ENCODE results near the gene DEAF1. TPM values are rescaled to one million over a fixed set of nuclear protein-coding genes. Genes with fewer than 3 reads are reported as not detected.
A peak's percentile ranks its signal among the peaks of the same experiment; 100 is the strongest.

Gene DEAF1
- total RNA-seq, 6 experiments from 2014 or later, result 11.3 to 17.9 (median 14.0) TPM

DNA sequence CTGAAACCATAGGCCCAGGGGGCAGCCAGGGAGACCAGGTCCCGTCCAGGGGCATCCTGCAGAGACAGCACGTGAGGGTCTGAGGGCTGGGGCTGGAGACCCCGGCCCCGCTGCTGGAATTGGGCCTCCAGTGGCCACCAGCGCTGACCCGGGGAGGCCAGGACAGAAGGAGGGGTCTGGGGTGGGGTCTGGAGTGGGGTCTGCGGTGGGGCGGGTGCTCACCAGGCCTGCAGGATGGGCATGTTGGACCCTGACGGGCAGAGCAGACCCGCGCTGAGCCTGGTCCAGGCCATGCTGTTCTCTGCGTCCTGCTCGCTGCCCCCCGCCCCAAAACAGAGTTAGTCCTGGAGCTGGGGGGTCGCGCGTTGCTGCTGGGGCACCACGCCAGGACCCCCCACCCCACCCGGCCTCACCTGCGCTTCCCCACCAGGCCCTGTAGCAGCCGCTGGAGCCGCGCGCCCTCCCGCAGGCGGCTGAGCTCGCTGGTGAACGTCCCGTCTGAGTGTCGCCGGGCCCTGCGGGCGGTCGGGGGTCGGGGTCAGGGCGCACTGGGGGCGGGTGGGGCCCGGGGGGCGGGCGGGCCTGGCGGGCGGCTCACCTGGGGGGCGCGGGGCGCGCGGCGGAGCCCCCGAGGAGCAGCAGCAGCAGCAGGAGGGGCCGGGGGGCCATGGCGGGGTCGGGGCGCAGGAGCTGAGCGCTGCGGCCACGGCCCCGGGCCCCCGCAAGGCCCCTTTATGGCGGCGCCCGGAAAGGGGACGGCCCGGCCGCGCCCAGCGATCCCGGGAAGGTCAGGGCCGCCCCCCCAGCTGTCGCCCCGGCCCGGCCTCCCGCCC is 68.3 kb downstream of the DEAF1 start, which contains the start of gene SCT:
SCT (minus strand) TSS at position 707 of the 833 bp plus-strand sequence; CDS start at position 669, 38 bp downstream.
- Histone ChIP-seq H3K36me3 (no peaks in the 10 kb centered on the region), H3K27ac (no peak within 1 kb of the TSS), H3K9me3 (no peaks in the 10 kb centered on the region), H3K4me1 (peaks cover 0 to 9% (median 0%) of the 10 kb centered on the region in 4 donors), H3K4me3 (no peak within 1 kb of the TSS), H3K27me3 (no peaks in the 10 kb centered on the region)
- ATAC-seq (no peak), DNase-seq (peak in 1 of 3 donors; percentile 19)
- TF ChIP-seq POLR2A (IDR thresholded peaks at IDR 0.05), result no peak
- TF ChIP-seq, protein P1, sequence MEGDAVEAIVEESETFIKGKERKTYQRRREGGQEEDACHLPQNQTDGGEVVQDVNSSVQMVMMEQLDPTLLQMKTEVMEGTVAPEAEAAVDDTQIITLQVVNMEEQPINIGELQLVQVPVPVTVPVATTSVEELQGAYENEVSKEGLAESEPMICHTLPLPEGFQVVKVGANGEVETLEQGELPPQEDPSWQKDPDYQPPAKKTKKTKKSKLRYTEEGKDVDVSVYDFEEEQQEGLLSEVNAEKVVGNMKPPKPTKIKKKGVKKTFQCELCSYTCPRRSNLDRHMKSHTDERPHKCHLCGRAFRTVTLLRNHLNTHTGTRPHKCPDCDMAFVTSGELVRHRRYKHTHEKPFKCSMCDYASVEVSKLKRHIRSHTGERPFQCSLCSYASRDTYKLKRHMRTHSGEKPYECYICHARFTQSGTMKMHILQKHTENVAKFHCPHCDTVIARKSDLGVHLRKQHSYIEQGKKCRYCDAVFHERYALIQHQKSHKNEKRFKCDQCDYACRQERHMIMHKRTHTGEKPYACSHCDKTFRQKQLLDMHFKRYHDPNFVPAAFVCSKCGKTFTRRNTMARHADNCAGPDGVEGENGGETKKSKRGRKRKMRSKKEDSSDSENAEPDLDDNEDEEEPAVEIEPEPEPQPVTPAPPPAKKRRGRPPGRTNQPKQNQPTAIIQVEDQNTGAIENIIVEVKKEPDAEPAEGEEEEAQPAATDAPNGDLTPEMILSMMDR (IDR thresholded peaks at IDR 0.05), result no peak
- WGBS (ENCODE audit: insufficient coverage, low coverage, low lambda C conversion rate, missing lambda C conversion rate), result no CpG with 5 or more reads among the region's 72 CpGs
- intact Hi-C loops (cut with DNase I), result no loop called here

DNA sequence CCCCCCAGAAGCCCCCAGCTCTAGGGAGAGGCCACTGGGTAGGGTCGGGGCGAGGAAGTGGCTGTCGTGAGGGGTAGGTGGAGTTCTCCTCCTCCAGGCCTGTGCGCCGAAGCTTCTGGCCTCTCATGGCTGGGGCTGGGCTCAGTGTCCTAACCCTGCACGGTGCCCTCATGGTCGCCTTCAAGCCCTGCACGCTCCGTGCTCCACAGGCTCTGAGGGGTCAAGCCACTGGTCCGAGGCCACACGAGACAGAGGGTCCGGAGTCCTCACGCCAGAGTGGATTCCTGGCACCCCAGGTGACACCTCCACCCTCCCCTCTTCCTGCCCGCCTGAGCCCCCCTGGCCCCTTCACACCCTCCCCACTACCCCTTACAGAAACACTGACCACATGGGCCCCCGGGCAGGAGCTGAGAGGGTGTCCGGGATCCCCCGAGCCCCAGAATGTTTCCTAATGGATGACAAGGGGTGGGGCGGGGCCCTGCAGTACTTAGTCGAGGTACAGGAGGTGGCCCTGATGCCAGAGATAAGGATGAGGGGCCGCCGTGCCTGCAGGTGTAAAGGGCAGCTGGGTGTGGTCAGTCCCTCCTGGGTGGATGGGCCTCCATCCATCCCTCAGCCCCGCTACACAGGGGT is 69.3 kb downstream of the DEAF1 start:
- Histone ChIP-seq H3K36me3 (no peaks in the 10 kb centered on the region), H3K4me1 (peaks cover 0 to 9% (median 0%) of the 10 kb centered on the region in 4 donors), H3K27ac (no peak overlapping the region), H3K27me3 (no peaks in the 10 kb centered on the region), H3K4me3 (no peak overlapping the region), H3K9me3 (no peaks in the 10 kb centered on the region)
- intact Hi-C loops (cut with DNase I), result no loop called here
- TF ChIP-seq, protein P1 (IDR thresholded peaks at IDR 0.05), result no peak
- no peak for TF ChIP-seq POLR2A (IDR thresholded peaks at IDR 0.05)
- WGBS (ENCODE audit: insufficient coverage, low coverage, low lambda C conversion rate, missing lambda C conversion rate), result 66% methylated on average over 6 of the region's 22 CpGs
- peak in 1 of 3 donors; percentile 46 for DNase-seq
- ATAC-seq, result peak in 1 of 4 donors; percentile 1

DNA sequence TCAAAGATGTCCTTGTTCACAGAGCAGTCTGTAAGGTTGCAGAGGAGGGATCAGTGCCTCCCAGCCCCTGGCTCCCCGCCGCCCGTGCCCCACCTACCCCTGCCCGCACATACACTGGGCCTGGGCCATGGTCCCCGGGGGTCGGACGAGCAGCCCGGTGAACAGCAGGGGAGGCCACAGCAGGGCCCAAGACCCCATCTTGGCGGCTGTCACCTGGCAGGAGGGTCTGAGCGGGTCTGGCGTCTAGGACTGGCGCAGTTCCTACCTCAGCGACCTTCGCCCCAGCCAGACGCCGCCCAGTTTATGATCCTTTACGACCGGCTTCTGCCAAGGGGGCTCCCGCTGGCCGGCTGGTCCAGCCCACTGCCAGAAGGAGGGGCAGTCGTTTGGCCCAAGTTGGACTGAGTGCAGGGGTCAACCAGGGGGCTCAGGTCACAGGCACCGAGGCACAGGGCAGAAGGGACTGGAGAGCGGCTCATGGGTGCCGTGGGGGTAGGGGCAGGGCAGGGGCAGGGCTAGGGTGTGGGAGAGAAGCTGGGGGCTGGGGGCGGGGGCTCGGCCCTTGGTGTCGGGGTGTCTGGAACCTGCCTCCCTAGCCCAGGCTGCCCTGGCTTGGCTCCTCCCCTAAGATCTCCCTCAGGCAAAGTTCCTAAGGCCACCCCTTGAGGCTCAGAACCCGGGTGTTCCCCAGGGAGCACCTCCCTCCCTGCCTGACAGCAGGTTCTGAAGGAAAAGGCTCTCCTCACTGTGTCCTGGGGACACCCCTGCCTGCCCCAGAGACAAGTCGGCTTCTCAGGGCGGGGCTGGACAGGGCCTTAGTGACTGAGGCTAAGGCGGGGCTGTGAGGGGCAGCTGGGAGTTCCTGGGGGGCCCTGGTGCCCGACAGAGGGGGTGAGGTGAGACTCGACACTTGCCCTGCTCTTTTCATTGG is 70.1 kb downstream of the DEAF1 start, which contains the start of gene CDHR5:
CDHR5 (minus strand) TSS at position 251 of the 931 bp plus-strand sequence; CDS start at position 198, 53 bp downstream.
- intact Hi-C loops (cut with DNase I), result no loop called here
- no peaks in the 10 kb centered on the region for H3K36me3 ChIP-seq
- peak within 1 kb of the TSS in 1 of 3 donors; percentile 24 for H3K27ac ChIP-seq
- H3K4me1 ChIP-seq, result peaks cover 0 to 9% (median 0%) of the 10 kb centered on the region in 4 donors
- peak; percentile 9 for TF ChIP-seq POLR2A (IDR thresholded peaks at IDR 0.05)
- TF ChIP-seq, protein P1 (IDR thresholded peaks at IDR 0.05), result no peak
- H3K27me3 ChIP-seq, result no peaks in the 10 kb centered on the region
- peak within 1 kb of the TSS; percentile 47 to 56 (median 56) for H3K4me3 ChIP-seq
- DNase-seq (peak; percentile 41 to 66 (median 57)), ATAC-seq (peak; percentile 57 to 83 (median 64))
- no peaks in the 10 kb centered on the region for H3K9me3 ChIP-seq
- 29% methylated on average over 4 of the region's 33 CpGs for WGBS (ENCODE audit: insufficient coverage, low coverage, low lambda C conversion rate, missing lambda C conversion rate)

All from right lobe of liver (tissue), 6 donors.